SK-N-DZ (cell line): Measurements from ENCODE around the gene XRCC4.

Experiments used
- DNase-seq: peaks from one replicate; pipeline ENCODE4 v3.0.0-alpha.2; 2015; ENCODE audit warnings: low spot score

Gene XRCC4

DNA sequence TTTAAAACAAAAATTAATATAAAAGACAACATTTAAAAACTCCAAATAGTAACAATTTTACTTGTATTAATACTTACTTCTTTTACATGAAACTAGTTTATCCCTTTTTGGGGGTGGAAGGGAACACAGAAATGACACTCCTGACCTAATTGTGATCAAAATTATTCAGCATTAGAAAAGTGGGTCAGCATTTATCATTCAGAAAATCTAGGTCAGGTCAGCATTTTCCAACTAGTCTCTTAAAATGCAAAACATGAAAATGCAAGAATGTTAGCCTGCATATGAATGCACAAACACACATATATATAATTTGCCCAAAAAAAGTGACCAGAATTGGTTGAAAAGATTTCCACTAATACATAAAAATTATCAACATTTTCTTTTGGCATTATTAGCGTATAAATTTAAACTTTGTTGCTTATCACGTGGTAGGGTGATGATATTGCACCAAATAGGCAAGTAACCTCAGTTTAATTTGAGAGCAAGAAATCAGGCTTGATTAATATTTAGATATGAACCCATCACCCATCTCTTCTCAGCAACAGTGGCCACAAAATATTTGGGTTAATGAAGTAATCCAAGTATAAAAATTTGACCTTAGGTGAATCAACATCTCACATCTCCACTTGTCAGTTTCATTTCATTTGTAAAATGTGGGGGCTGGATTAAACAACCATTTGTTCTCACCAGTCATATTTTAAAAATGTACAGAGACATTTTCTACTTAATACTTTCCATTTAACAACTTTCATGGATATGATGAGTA lies 5.9 kb upstream of the XRCC4 start:
- DNase-seq = no peak

DNA sequence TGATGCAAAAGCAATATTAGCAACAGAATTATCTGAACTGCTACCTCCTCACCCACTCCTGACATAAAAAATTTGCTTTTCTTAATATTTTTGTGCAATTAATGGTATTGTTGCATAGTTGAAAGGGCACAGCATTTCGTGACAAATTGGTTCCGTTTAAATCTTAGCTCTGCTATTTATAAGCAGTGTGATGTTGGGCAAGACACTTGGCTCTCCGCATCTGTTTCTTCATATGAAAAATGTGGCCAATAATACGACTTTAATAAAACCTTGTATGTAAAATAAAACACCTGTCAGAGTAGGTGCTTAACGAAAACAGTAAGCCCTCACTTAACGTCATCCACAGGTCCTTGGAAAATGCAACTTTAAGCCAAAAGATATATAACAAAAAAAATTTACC lies 4.4 kb upstream of the XRCC4 start:
- DNase-seq = no peak

DNA sequence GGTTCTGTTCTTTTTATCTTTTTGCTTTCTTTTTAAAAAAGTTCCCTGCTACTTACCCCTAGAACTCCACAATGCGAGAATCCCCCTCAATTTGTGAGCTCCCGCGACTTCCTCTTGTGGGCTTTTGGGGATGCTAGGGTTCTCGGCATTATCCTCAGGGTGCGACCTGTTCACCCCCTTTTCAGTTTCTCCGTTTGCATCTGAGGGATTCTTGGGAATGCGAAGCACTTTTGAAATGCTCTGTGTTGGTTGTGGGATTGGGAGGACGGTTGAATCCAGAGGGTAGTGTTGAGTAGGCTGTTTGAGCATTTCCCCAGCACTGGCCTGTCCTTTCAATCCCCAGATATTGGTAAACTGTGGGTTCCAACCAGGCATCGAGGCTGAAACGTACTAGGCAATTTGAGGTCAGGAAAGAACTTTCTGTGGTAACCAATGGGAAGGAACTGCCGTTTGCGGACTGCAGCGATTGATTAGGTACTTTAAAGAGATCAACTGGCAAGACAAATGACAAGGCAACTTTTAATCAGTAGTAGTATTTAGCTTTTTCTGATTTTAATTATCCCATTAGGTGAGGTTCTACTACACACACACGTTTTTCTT lies 415 bp downstream of the XRCC4 start:
- DNase-seq = no peak

DNA sequence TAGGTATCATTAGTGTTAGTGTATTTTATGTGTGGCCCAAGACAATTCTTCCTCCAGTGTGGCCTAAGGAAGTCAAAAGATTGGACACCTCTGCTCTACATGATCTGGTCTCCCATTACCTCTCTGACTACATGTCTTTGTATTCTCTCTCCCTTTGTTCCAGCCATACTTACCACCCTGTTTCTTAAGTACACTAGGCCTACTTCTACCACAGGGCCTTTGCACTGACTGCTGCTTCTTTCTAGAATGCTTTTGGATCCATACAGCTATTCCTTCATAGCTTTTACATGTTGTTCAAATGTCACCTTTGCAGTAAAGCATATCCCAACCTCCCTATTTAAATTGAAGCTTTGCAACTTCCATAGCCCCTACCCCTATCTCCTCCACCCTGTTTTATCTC lies 5.4 kb downstream of the XRCC4 start:
- no peak for DNase-seq

DNA sequence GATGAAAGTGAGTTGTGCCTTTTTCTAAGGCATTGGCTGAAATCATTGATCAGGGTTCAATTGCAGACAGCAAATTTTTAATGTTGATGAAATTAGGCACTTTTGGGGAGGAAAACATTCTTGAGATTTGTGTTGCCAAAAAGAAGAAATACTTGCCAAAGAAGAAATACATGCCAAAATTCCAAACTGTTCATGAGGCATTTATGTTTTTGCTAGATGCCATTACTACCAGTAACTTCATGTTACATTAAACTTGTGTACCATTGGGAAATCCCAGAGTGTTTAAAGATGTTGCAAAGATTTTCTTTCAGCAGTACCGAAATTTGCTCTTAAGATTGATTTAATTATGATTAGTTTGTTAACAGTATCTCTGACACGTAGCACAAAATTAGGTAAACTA lies 7.0 kb downstream of the XRCC4 start:
- no peak for DNase-seq

DNA sequence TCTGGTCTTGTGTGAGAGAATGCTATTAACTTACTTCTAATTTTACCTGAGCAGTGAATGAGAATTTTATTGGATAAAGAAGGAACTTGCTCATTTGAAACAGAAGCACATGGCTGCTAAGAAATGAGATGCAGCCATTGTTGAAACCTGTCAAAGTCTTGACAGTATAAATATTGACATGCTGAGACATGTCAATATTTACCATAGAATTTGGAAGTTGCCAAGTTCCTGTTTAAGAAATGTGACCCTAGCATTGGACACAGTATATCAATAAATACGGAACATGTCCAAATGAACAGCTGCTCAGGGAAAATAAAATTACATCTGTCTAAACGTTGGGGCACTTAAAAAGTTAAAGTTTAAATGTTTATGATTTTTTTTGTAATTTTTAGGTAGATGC lies 7.8 kb downstream of the XRCC4 start:
- no peak for DNase-seq

DNA sequence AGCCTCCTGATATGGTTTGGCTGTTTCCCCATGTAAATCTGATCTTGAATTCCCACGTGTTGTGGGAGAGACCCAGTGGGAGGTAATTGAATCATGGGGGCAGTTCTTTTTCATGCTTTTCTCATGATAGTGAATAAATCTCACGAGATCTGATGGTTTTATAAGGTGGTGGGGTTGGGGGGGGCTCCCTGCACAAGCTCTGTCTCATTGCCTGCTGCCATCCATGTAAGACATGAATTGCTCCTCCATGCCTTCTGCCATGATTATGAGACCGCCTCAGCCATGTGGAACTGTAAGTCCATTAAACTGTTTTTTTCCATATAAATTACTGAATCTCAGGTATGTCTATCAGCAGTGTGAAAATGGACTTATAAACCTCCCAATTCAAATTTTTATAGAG lies 12.8 kb downstream of the XRCC4 start:
- DNase-seq = no peak

DNA sequence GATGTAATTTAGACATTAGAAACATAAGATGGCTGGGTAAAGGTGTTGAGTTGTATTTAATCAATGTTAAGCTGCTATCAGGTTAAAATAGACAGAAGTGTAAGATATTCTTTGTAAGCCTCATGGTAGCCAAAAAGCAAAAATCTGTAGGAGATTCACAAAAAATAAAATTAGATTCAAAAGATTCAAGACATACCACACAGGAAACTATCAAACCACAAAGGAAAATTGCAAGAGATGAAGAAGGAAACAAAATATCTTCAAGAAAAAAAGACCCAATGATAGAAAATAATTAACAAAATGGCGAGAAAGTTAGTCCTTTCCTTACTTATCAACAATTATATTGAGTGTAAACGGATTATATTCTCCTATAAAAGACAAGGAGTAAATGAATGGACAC lies 15.3 kb downstream of the XRCC4 start:
- no peak for DNase-seq

DNA sequence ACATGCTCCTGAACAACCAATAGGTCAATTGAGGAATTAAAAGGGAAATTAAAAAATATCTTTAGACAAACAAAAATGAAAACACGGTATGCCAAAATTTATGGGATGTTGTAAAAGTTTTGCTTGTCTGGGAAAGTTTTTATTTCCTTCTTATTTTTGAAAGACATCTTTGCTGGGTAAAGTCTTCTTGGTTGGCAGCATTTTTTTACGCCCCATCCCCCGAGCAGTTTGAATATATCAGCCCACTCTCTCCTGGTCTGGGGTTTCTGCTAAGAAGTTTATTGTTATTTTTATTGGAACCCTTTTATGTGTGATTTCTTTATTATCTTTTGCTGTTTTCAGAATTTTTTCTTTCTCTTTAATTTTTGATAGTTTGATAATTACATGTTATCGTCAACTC lies 16.3 kb downstream of the XRCC4 start:
- no peak for DNase-seq

DNA sequence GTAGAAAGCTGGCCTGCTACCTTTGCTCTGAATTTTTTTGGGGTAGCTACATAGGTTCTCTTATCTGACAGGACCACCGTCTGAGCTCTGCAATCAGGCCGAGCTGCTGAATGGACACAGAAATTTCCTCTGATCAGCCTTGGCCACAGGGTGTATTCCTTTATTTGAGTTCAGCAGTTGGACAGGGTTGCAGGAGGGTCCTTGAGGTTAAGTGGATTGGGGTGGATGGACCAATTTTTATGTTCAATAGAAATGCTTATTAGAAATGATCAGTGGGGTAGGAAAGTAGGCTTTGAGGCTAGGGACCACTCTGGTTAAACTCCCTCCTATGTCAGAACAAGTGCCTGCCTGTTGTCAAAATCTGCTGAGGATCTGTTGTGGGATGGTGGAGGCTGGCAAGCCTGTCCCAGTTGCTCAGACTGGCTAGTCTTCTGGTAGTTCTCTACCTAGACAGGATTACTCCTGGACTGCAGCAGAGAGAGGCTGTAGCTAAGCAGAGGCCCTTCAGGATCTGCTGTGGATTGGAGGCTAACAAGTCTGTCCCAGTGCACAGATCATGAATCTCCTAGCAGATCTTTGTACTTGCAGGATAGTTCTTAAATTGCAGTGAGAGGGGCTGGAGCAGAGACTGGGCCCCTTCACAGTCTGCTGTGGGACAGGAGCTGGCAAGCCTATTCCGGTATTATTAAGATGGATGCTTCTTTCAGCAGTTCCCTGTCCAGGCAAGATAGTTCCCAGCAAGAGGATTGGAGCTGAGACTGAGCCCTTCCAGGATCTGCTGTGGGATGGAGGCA lies 18.0 kb downstream of the XRCC4 start:
- no peak for DNase-seq

DNA sequence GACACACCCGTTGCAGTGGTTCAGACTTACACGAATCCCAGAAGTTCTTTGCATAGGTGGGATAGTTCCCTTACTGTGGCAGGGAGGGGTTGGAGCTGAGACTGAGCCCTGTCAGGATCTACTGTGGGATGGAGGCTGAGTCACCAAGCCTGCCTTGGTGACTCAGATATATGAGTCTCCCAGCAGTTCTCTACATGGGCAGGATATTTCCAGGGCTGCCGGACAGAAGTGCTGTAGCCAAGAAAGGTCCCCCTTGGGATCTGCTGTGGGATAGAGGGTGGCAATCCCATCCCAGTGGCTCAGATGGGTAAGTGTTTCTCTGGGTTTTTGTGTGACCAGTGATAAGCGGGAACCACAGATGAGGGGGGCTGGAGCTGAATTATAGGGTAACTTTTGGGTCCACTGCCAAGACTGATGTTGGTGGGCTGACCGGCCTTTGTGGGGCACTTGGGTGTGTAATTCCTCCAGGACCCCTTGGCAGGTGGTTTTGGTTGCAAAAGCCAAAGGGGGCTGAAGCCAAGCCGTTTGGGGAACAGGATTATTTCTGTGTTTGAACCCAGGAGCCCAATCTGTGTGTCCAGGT lies 18.7 kb downstream of the XRCC4 start:
- DNase-seq = no peak

DNA sequence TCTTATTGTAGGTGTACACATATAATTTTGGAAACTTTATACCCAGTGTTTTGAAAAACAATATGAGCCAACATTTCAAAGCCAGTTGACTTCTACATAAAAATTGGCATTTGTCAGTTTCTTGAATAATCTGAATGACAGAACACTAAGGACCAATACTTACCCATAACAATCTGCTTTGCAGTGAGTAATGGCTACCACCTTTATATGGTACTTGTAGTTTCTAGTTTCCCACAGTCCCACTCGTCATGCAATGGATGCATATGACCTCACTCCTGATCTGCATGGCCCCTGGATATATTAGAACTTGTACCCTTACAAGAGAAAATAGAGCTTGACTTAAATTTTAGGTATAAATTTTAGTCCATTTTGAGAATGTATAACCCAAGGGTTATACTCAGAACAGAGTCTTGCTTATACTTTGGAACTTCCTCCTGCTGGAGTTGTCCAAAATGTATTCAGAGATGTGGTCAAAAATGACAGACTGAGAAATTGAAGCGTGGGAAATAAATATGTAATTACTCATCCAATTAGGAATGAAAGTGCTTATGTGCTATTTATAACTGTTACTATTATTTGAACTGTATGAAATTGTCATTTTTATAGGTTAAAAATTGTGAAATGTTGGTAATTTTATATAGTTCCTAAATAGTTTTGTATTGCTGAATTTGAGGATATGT lies 19.5 kb downstream of the XRCC4 start:
- DNase-seq = no peak

DNA sequence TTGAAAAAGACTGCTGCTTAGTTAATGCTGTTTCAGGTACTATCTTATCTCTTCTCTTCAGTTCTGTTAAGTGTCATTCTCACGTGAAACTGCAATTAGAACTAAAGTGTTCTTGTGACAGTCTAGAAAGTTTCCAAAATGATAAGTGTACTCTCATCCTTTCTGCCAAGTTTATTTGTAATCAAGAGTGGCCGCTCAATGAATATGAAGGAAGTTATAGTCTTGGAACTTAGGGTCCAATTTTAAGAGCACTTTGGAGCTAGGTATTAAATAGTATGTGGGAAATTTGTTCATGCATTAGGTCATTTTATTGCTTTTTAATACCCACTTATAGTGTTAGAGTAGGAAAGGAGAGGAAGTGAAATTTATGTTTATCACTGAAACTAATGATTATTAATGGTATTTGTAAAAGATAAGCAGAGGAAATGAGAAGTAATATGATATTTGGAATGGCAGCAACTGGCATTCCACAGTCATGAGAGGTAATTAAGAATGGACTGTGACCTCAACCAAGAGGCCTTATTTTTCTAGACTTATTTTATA lies 20.4 kb downstream of the XRCC4 start:
- DNase-seq = no peak

DNA sequence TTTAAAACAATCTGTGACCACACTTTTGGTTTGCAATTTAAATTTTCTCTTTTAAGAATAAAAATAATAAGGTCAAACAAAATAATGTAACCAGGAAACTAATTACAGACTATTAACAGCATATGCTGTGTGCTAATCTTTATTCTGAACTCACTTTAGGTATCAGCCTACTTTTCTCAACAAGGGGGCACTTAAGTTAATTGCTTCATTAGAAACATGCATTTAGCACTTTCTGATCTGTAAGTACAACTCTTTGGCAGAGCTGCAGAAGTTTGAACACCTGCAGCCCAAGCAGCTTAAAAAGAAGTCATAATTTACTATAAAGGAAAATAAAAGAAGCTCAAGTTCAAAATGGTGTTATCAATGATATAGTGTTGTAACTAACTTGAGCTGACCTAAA lies 21.7 kb downstream of the XRCC4 start:
- no peak for DNase-seq

DNA sequence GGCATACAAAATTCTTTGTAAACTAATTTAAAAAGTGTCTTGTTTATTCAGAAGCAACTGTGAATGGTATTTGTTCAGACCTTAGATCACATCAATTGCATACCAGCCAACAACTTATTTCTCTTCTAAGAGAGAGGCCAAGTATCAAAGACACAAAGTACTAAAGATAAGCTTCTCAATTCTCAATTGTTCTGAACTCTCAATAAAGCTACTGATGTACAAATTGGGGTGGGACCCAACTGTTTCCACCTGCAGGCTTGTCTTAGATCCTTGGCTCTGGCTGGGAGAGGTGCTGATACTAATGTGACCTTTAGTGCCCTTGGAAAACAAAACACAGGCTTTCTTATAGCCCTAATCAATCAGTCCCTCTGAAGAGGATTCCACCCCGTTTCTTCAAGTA lies 22.1 kb downstream of the XRCC4 start:
- no peak for DNase-seq

DNA sequence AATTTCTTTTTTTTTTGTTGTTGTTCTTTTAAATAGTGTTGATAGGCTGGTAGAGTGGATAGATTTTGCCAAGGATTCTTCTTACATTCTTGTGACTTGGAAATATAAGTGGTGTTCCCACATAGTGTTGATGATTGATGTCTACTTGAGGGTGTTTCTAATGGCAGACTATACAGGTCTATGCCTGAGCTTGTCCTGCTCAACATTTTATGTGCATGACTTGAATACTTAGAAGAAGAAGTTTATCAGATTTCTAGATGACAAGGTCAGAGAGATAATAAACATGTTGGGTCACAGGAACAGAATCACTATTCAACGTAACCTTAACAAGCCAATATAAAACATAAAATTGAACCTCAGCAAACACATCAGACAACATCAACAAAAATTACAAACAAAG lies 24.2 kb downstream of the XRCC4 start:
- no peak for DNase-seq

DNA sequence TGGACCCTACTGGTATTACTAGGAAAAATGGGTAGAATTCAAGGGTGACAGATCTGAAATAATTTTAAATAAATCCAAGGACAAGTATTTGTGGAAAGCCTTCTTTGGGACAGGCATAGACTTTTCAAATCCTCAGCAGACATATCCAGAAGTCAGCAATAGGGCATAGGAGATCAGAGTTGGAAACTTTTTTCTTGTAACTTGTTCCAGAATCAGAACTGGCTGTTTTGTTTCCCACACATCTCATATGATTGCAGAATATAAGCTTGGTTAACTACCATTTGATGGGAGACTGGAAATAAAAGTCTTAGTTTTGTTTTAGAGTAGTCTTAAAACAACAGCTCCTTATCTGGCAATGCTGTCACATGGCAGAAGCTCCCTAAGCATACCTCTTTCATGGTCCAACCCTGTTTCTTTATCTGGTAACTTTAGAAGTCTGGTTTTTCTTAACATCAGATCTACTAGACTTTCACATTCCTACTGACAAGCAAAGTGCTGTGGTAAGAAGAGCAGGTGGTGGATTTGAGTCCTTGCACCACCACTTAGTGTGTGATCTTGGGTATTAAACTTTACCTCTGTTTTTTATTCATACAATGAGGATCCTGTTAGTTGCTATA lies 25.1 kb downstream of the XRCC4 start:
- no peak for DNase-seq

DNA sequence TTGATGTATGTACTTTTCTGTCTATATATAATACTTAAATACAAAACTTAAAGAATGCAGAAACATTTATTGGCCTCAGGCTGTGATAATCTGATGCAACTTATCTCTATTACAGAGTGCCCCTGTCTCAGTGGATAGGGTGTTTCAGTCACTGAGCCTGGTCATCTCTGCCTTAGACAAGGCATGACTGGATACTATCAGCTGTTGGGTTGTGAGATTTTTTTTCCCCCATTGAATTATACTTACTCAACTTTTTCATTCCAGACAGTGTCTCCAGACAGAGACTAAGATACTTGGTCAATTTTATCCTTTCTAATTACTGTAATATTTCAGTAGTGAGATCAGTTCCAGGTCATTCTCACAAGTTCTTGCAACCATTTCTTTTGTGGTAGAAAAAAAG lies 26.7 kb downstream of the XRCC4 start:
- DNase-seq = no peak

DNA sequence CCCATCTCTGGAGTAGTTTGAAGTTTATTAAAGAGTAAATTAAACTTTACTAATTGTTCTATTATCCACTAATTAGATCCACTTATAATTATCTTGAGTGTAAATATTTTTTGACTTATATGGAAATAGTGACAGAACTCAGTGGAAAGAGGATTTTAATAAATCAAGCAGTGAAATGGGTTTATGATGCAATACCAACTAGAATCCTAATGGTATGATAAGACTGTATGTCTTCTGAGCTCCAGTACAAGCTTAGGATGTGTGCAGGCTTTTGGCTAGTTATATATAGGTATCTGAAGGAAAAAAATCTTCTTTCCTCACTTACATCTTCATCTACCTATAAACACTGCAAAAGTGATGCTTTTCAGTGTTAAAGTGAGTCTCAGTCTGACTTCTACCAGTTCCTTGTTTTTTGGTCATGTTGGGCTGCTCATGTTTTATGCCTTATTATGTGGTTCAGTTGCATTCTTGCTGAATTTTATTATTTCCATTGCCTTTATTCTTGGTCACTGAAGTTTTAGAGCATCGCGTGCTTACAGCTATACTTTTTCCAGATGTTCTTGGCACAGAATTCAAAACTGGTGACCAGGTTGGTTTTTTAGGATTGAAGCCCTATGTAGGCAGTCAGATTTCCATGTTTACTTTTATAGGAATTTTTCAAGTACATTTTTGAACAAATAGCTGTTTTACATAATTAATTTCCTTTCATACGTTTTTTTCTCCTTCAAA lies 30.5 kb downstream of the XRCC4 start:
- no peak for DNase-seq

DNA sequence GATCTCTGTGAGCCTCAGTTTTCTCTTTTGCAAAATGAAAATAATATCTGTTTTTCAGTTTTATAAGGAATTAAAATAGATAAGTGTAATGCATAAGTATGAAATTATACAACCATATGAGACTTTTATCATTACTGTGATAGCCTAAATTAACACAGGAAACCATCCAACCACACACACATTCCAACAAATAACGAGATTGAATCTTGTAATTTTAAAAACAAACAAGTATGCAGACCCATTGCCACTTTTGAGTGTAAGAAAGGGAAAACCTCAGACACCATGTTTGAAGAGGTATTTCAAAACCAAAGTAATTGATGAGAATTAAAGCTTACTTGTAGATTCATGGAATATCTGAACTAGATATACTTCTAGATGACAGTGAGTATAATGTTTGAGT lies 32.0 kb downstream of the XRCC4 start:
- DNase-seq = no peak

DNA sequence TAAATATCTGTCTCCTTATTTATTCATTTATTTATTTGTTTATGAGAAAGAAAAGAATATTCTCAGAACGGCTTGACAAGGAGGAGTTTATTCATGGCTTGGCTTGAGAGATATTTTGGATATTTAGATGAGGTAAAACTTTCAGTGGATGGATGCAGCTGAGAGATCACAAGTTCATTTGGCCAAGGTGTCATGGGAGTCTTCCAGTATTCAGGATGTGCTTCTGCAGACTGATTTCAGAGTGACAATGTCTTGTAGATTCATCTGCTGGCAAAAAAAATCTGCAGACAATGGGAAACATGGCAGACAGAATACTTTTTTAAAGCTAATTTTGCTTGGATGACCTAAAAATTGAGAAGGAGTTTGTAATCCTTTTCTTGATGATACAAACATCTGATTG lies 38.5 kb downstream of the XRCC4 start:
- no peak for DNase-seq
